Measurements from ENCODE around the gene APBA1.

GRCh38 chr9:69579032-69579758, 93.0 kb downstream of the APBA1 start:
- TF ChIP-seq CTCF (IDR thresholded peaks at IDR 0.05; ENCODE audit: insufficient read depth, low read length) (no peak), SPI1 (IDR thresholded peaks at IDR 0.05; ENCODE audit: borderline replicate concordance, low read depth) (no peak)
